A549 (cell line): ENCODE results near the gene SEMA6D. TPM values are rescaled to one million over a fixed set of nuclear protein-coding genes. Genes with fewer than 3 reads are reported as not detected.
A peak's percentile ranks its signal among the peaks of the same experiment; 100 is the strongest.

Experiments
- ATAC-seq, 2 experiments: fragments of 200-7000 bp in 1 of 2; fragments of >200 bp in 1 of 2; cut with Nextera tagmentation in 1 of 2; cut with Tn5 transposase in 1 of 2; 3 replicates each; pipeline versions ENCODE4 v1.8.0 to v1.9.1; 2018 to 2020; ENCODE audit warnings: mild to moderate bottlenecking in 1 of 2, moderate library complexity in 1 of 2
- CTCF ChIA-PET: fragments of 300-600 bp; sonication (Branson Sonifier 250); formaldehyde crosslinking; extraction: SDS; loops from one replicate; lab custom pipeline; 2021; ENCODE audit warnings: antibody characterized with exemption, inconsistent platforms; lab: Yijun Ruan, JAX
- POLR2A ChIA-PET: fragments of 350-600 bp; formaldehyde crosslinking; extraction: SDS; loops from one replicate; lab custom pipeline; 2021; ENCODE audit warnings: antibody characterized with exemption, inconsistent platforms; lab: Yijun Ruan, JAX
- DNase-seq, 2 experiments: peaks; one replicate each; pipeline versions ENCODE4 v3.0.0 to v3.0.0-alpha.2; 2011 to 2016; ENCODE audit warnings: low read depth in 1 of 2, low spot score in 1 of 2
- FAIRE-seq: peaks from 2 replicates; lab custom pipeline; 2011; peaks lifted over from hg19 to GRCh38; lab: Jason Lieb, UNC
- H3K27ac ChIP-seq, 2 experiments: fragments of >200 bp; sonication (Bioruptor Twin); formaldehyde crosslinking; 3 replicates each; pipeline ENCODE4 v1.5.1; 2016 to 2017
- H3K4me1 ChIP-seq: fragments of >200 bp; sonication (Bioruptor Twin); formaldehyde crosslinking; 3 replicates; pipeline ENCODE4 v1.6.1; 2016
- H3K4me2 ChIP-seq: fragments of >200 bp; sonication (Bioruptor Twin); formaldehyde crosslinking; 3 replicates; pipeline ENCODE4 v1.6.1; 2016
- H3K4me3 ChIP-seq: fragments of >200 bp; sonication (Bioruptor Twin); formaldehyde crosslinking; 3 replicates; pipeline ENCODE4 v1.5.1; 2016
- H3K9me3 ChIP-seq: fragments of >200 bp; sonication (Bioruptor Twin); formaldehyde crosslinking; 3 replicates; pipeline ENCODE4 v1.6.1; 2016
- CBX8 ChIP-seq: fragments of 200-600 bp; sonication (generic); IDR thresholded peaks from 2 replicates; pipeline ENCODE4 v1.6.1; 2016
- CHD2 ChIP-seq: fragments of 150-350 bp; IDR thresholded peaks from 2 replicates; pipeline ENCODE4 v1.6.1; 2014; ENCODE audit warnings: low read length; ENCODE audit not compliant: partially characterized antibody
- CHD4 ChIP-seq: fragments of 200-600 bp; sonication (generic); IDR thresholded peaks from 2 replicates; pipeline ENCODE4 v1.6.1; 2016; ENCODE audit warnings: antibody characterized with exemption, mild to moderate bottlenecking, borderline replicate concordance
- CTCF ChIP-seq: fragments of >200 bp; sonication (Bioruptor Twin); formaldehyde crosslinking; IDR thresholded peaks from 3 replicates; pipeline ENCODE4 v1.5.1; 2016
- EHMT2 ChIP-seq: fragments of 200-600 bp; sonication (generic); IDR thresholded peaks from 2 replicates; pipeline ENCODE4 v1.6.1; 2016; ENCODE audit warnings: antibody characterized with exemption, low read depth, mild to moderate bottlenecking, moderate library complexity
- ELK1 ChIP-seq: fragments of 150-350 bp; IDR thresholded peaks from 2 replicates; pipeline ENCODE4 v1.6.1; 2014; ENCODE audit warnings: low read depth, mild to moderate bottlenecking, low read length
- EP300 ChIP-seq, 2 experiments: fragments of >200 bp; sonication (Bioruptor Twin); formaldehyde crosslinking; IDR thresholded peaks; 2 replicates in 1 of 2; 3 replicates in 1 of 2; pipeline ENCODE4 v1.6.1; 2016 to 2017
- ESRRA ChIP-seq: fragments of 150-350 bp; IDR thresholded peaks from 2 replicates; pipeline ENCODE4 v1.6.1; 2014; ENCODE audit warnings: mild to moderate bottlenecking, low read length, borderline replicate concordance
- FOSL2 ChIP-seq, 2 experiments: fragments of 450-650 bp in 1 of 2; fragments of >200 bp in 1 of 2; sonication (Bioruptor Twin) in 1 of 2; formaldehyde crosslinking; IDR thresholded peaks; 2 replicates each; pipeline versions ENCODE4 v1.5.0 to v1.6.1; 2016 to 2020; ENCODE audit warnings: mild to moderate bottlenecking in 1 of 2, moderate library complexity in 1 of 2
- FOXS1 ChIP-seq: fragments of 250-450 bp; sonication (Bioruptor Pico); IDR thresholded peaks from 2 replicates; pipeline ENCODE4 v1.5.0; 2020; ENCODE audit warnings: mild to moderate bottlenecking, moderate library complexity
- HDAC2 ChIP-seq: fragments of 200-600 bp; sonication (generic); IDR thresholded peaks from 2 replicates; pipeline ENCODE4 v1.6.1; 2016
- HEYL ChIP-seq: fragments of 250-450 bp; sonication (Bioruptor Pico); IDR thresholded peaks from 2 replicates; pipeline ENCODE4 v1.8.0; 2021; ENCODE audit warnings: mild to moderate bottlenecking, moderate library complexity
- HOXA7 ChIP-seq: fragments of 250-450 bp; sonication (Bioruptor Pico); IDR thresholded peaks from 2 replicates; pipeline ENCODE4 v1.5.0; 2020; ENCODE audit warnings: mild to moderate bottlenecking, moderate library complexity
- HOXB5 ChIP-seq: fragments of 250-450 bp; sonication (Bioruptor Pico); IDR thresholded peaks from 2 replicates; pipeline ENCODE4 v1.5.0; 2020; ENCODE audit warnings: mild to moderate bottlenecking, moderate library complexity
- JUNB ChIP-seq: fragments of >200 bp; sonication (Bioruptor Twin); formaldehyde crosslinking; IDR thresholded peaks from 2 replicates; pipeline ENCODE4 v1.6.1; 2016
- KDM1A ChIP-seq: fragments of 200-600 bp; sonication (generic); IDR thresholded peaks from 2 replicates; pipeline ENCODE4 v1.6.1; 2016; ENCODE audit warnings: low read depth, mild to moderate bottlenecking
- KDM5A ChIP-seq: fragments of 200-600 bp; sonication (generic); IDR thresholded peaks from 2 replicates; pipeline ENCODE4 v1.6.1; 2016; ENCODE audit warnings: antibody characterized with exemption, mild to moderate bottlenecking
- MAX ChIP-seq: IDR thresholded peaks from 2 replicates; pipeline ENCODE4 v1.6.1; 2012
- POLR2A ChIP-seq: IDR thresholded peaks from 2 replicates; pipeline ENCODE4 v1.6.1; 2012; ENCODE audit warnings: mild to moderate bottlenecking, low read length
- RCOR1 ChIP-seq: fragments of 150-350 bp; IDR thresholded peaks from 2 replicates; pipeline ENCODE4 v1.6.1; 2014; ENCODE audit warnings: antibody characterized with exemption, low read length, low read depth
- SMC3 ChIP-seq: fragments of >200 bp; sonication (Bioruptor Twin); formaldehyde crosslinking; IDR thresholded peaks from 3 replicates; pipeline ENCODE4 v1.6.1; 2018; ENCODE audit warnings: inconsistent platforms
- TFCP2L1 ChIP-seq: fragments of 250-450 bp; sonication (Bioruptor Pico); IDR thresholded peaks from 2 replicates; pipeline ENCODE4 v1.5.0; 2021; ENCODE audit warnings: mild to moderate bottlenecking
- ZC3H11A ChIP-seq: fragments of 450-650 bp; IDR thresholded peaks from 2 replicates; pipeline ENCODE4 v1.6.1; 2014; ENCODE audit warnings: antibody characterized with exemption, mild to moderate bottlenecking
- ZSCAN20 ChIP-seq: fragments of 250-450 bp; sonication (Bioruptor Pico); IDR thresholded peaks from 2 replicates; pipeline ENCODE4 v1.8.0; 2022; ENCODE audit warnings: mild to moderate bottlenecking, moderate library complexity
- WGBS: methylation state at CpG from one replicate; pipeline ENCODE4 v1.1.6; 2017; ENCODE audit errors: missing lambda C conversion rate; 5-methylcytosine and 5-hydroxymethylcytosine counted together
- polyA plus RNA-seq, 4 experiments: library from polyadenylated mRNA; depleted of rRNA in 3 of 4; stranded (reverse); fragments of >200 nt; fragmentation: RNase III in 1 of 4; extraction: RNeasy Plus Mini Kit Qiagen cat#74134 plus additional on column Dnase treatment in 1 of 4; gene quantifications; 2 replicates in 3 of 4; 3 replicates in 1 of 4; pipeline ENCODE4 v1.2.3, GENCODE V29; 2011 to 2017
- TF ChIP-seq, protein P1 (sequence below): IDR thresholded peaks from 2 replicates; pipeline ENCODE4 v1.6.1; 2012
- TF ChIP-seq, protein P2 (sequence below): fragments of 250-450 bp; sonication (Bioruptor Pico); IDR thresholded peaks from 2 replicates; pipeline ENCODE4 v1.5.0; 2021; ENCODE audit warnings: mild to moderate bottlenecking, moderate library complexity, borderline replicate concordance

Gene SEMA6D
- polyA plus RNA-seq, 2 of the 4 experiments (the other 2 are of a cell fraction), result not detected

GRCh38 chr15:47718497-47719437 lies 1.5 kb downstream of the SEMA6D start:
- Histone ChIP-seq H3K4me2 (peak overlapping the region; percentile 86), H3K4me3 (peak overlapping the region; percentile 38; the same call in 1 of the 3 replicates), H3K9me3 (no peaks in the 10 kb centered on the region), H3K4me1 (no peaks in the 10 kb centered on the region), H3K27ac (no peak overlapping the region)
- FAIRE-seq, result no peak
- ChIA-PET POLR2A (no interaction called here), CTCF (no interaction called here)
- ATAC-seq, result peak in 1 of 2 experiments; percentile 14; a peak in 2 of 6 replicates
- WGBS, result 39% methylated on average over 21 of the region's 48 CpGs
- DNase-seq, result no peak
- TF ChIP-seq ZC3H11A (no peak), CHD4 (no peak), SMC3 (no peak), JUNB (no peak), FOXS1 (CRISPR knock-in tag) (no peak), FOSL2 (IDR thresholded peaks at IDR 0.05) (no peak), FOSL2 (CRISPR knock-in tag; IDR thresholded peaks at IDR 0.05) (no peak), CBX8 (no peak), KDM1A (no peak), RCOR1 (no peak), HEYL (CRISPR knock-in tag) (no peak), POLR2A (no peak), EHMT2 (no peak), HOXA7 (CRISPR knock-in tag) (no peak), MAX (no peak), HOXB5 (CRISPR knock-in tag) (no peak), CTCF (no peak), ZSCAN20 (CRISPR knock-in tag) (no peak)
- TF ChIP-seq, protein P1, sequence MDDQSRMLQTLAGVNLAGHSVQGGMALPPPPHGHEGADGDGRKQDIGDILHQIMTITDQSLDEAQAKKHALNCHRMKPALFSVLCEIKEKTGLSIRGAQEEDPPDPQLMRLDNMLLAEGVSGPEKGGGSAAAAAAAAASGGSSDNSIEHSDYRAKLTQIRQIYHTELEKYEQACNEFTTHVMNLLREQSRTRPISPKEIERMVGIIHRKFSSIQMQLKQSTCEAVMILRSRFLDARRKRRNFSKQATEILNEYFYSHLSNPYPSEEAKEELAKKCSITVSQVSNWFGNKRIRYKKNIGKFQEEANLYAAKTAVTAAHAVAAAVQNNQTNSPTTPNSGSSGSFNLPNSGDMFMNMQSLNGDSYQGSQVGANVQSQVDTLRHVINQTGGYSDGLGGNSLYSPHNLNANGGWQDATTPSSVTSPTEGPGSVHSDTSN, result no peak

GRCh38 chr15:47719730-47720129 lies 2.4 kb downstream of the SEMA6D start:
- no peak for ATAC-seq
- ChIA-PET CTCF (no interaction called here), POLR2A (no interaction called here)
- no peaks in the 10 kb centered on the region for H3K4me1 ChIP-seq
- TF ChIP-seq CHD4 (no peak), KDM5A (no peak), FOXS1 (CRISPR knock-in tag) (no peak), CHD2 (no peak), ZC3H11A (no peak), HDAC2 (no peak), CTCF (no peak), ELK1 (no peak), JUNB (no peak), FOSL2 (IDR thresholded peaks at IDR 0.05) (no peak), FOSL2 (CRISPR knock-in tag; IDR thresholded peaks at IDR 0.05) (no peak), EP300 (IDR thresholded peaks at IDR 0.05) (no peak), MAX (no peak), ESRRA (no peak), KDM1A (no peak), TFCP2L1 (CRISPR knock-in tag) (no peak)
- TF ChIP-seq, protein P2, sequence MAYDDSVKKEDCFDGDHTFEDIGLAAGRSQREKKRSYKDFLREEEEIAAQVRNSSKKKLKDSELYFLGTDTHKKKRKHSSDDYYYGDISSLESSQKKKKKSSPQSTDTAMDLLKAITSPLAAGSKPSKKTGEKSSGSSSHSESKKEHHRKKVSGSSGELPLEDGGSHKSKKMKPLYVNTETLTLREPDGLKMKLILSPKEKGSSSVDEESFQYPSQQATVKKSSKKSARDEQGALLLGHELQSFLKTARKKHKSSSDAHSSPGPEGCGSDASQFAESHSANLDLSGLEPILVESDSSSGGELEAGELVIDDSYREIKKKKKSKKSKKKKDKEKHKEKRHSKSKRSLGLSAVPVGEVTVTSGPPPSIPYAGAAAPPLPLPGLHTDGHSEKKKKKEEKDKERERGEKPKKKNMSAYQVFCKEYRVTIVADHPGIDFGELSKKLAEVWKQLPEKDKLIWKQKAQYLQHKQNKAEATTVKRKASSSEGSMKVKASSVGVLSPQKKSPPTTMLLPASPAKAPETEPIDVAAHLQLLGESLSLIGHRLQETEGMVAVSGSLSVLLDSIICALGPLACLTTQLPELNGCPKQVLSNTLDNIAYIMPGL (CRISPR knock-in tag), result no peak
- no peak overlapping the region for H3K4me2 ChIP-seq
- FAIRE-seq, result no peak
- no peak for DNase-seq
- H3K27ac ChIP-seq, result no peak overlapping the region
- H3K4me3 ChIP-seq, result no peak overlapping the region
- H3K9me3 ChIP-seq, result no peaks in the 10 kb centered on the region
